Stimulated activated naive CD8-positive, alpha-beta T cell treated with anti-CD3 and anti-CD28 coated beads, Interleukin-15, amount 100 ng/mL, for 72 hours (primary cell): Measurements from ENCODE around the gene PABPC5.

Experiments
- ATAC-seq: fragments of 150-1000 bp; cut with Tn5 transposase; 2 replicates; pipeline ENCODE4 v1.10.0; 2021; ENCODE audit warnings: mild to moderate bottlenecking, moderate library complexity
- DNase-seq, 2 donors: peaks; one replicate each; pipeline ENCODE4 v3.0.0; 2021 to 2022
- H3K27ac Mint-ChIP-seq, 2 donors: one replicate each; pipeline ENCODE4 v1.8.0; 2022; ENCODE audit warnings: mild to moderate bottlenecking in 2 of 2, mixed read lengths in 2 of 2, moderate library complexity in 2 of 2
- H3K27me3 Mint-ChIP-seq: one replicate; pipeline ENCODE4 v1.8.0; 2022; ENCODE audit warnings: mixed read lengths
- H3K4me1 Mint-ChIP-seq: one replicate; pipeline ENCODE4 v1.8.0; 2022; ENCODE audit warnings: mild to moderate bottlenecking, mixed read lengths
- H3K4me3 Mint-ChIP-seq, 2 donors: one replicate each; pipeline ENCODE4 v1.8.0; 2022; ENCODE audit warnings: mild to moderate bottlenecking in 2 of 2, mixed read lengths in 2 of 2, moderate library complexity in 1 of 2
- H3K9me3 Mint-ChIP-seq, 2 donors: one replicate each; pipeline ENCODE4 v1.8.0; 2022; ENCODE audit warnings: mixed read lengths in 2 of 2

PABPC5 gene

GRCh38 chrX:91434351-91435168 lies at the start of gene PABPC5:
Gene PABPC5 (plus strand): TSS chrX:91434839. CDS start chrX:91435578, 739 bp downstream.
- H3K27me3 Mint-ChIP-seq = peaks cover 10% of the 10 kb centered on the region
- H3K4me3 Mint-ChIP-seq = peak within 1 kb of the TSS; percentile 15 to 54
- no peak for ATAC-seq
- no peak for DNase-seq
- no peaks in the 10 kb centered on the region for H3K9me3 Mint-ChIP-seq
- peaks cover 7% of the 10 kb centered on the region for H3K4me1 Mint-ChIP-seq
- H3K27ac Mint-ChIP-seq = no peak within 1 kb of the TSS

GRCh38 chrX:91389026-91389425 lies 45.6 kb upstream of the PABPC5 start:
- Mint-ChIP-seq H3K27me3 (no peaks in the 10 kb centered on the region), H3K9me3 (peaks cover 3 to 7% of the 10 kb centered on the region in 2 donors), H3K4me3 (no peak overlapping the region), H3K27ac (no peak overlapping the region), H3K4me1 (no peaks in the 10 kb centered on the region)
- DNase-seq (no peak), ATAC-seq (no peak)

- Mint-ChIP-seq H3K4me1 (no peaks in the 10 kb centered on the region), H3K9me3 (peaks cover 6 to 8% of the 10 kb centered on the region in 2 donors), H3K27me3 (no peaks in the 10 kb centered on the region), H3K4me3 (no peak overlapping the region), H3K27ac (no peak overlapping the region)
- DNase-seq = no peak
- no peak for ATAC-seq
These were observed 19.9 kb upstream of the PABPC5 start for GRCh38 chrX:91414713-91415112.

- peaks cover 7% of the 10 kb centered on the region for H3K4me1 Mint-ChIP-seq
- no peak overlapping the region for H3K4me3 Mint-ChIP-seq
- ATAC-seq = no peak
- DNase-seq = no peak
- H3K9me3 Mint-ChIP-seq = no peaks in the 10 kb centered on the region
- peaks cover 10% of the 10 kb centered on the region for H3K27me3 Mint-ChIP-seq
- no peak overlapping the region for H3K27ac Mint-ChIP-seq
These were observed 756 bp downstream of the PABPC5 start for GRCh38 chrX:91435395-91435794.
